DMS79 treated with DMSO at 0.1 percent for 48 hours (cell line): ENCODE measurements around the gene ZBTB7A.

Experiments used
- DNase-seq: peaks from one replicate; lab custom pipeline; 2025; lab: John Stamatoyannopoulos, UW

ZBTB7A gene

GRCh38 chr19:4054441-4055208 is 12.1 kb downstream of the ZBTB7A start:
- no peak for DNase-seq

GRCh38 chr19:4053423-4054324 is 13.0 kb downstream of the ZBTB7A start:
- DNase-seq: no peak

- no peak for DNase-seq
These were observed 13.7 kb downstream of the ZBTB7A start for GRCh38 chr19:4052993-4053422.

GRCh38 chr19:4052114-4052992 is 14.3 kb downstream of the ZBTB7A start:
- DNase-seq: no peak

GRCh38 chr19:4051175-4052101 is 15.3 kb downstream of the ZBTB7A start:
- DNase-seq: no peak

- DNase-seq: no peak
These were observed 17.3 kb downstream of the ZBTB7A start for GRCh38 chr19:4049432-4049831.

- no peak for DNase-seq
These were observed 19.6 kb downstream of the ZBTB7A start for GRCh38 chr19:4046946-4047683.

GRCh38 chr19:4046362-4046691 is 20.4 kb downstream of the ZBTB7A start:
- no peak for DNase-seq

- no peak for DNase-seq
These were observed 20.9 kb downstream of the ZBTB7A start for GRCh38 chr19:4045597-4046361.

GRCh38 chr19:4044990-4045465 is 21.7 kb downstream of the ZBTB7A start:
- no peak for DNase-seq

- no peak for DNase-seq
These were observed 22.6 kb downstream of the ZBTB7A start for GRCh38 chr19:4043966-4044715.

- no peak for DNase-seq
These were observed 23.3 kb downstream of the ZBTB7A start for GRCh38 chr19:4043401-4043800.

- no peak for DNase-seq
These were observed 24.0 kb downstream of the ZBTB7A start for GRCh38 chr19:4042731-4043082.

GRCh38 chr19:4042064-4042730 is 24.5 kb downstream of the ZBTB7A start:
- no peak for DNase-seq

GRCh38 chr19:4038661-4039423 is 27.9 kb downstream of the ZBTB7A start:
- no peak for DNase-seq

GRCh38 chr19:4038057-4038456 is 28.6 kb downstream of the ZBTB7A start:
- no peak for DNase-seq

- no peak for DNase-seq
These were observed 29.3 kb downstream of the ZBTB7A start for GRCh38 chr19:4037301-4037949.
